HL-60 (cell line): Measurements from ENCODE around the gene CAMTA1.

ENCODE experiments used
- DNase-seq, 2 experiments: peaks; one replicate each; pipeline ENCODE4 v3.0.0-alpha.2; 2010 to 2020; ENCODE audit warnings: low read depth in 1 of 2, low spot score in 1 of 2
- H3K27ac ChIP-seq: fragments of 250-450 bp; sonication (Bioruptor Pico); replicated peaks from 2 replicates; pipeline ENCODE4 v1.5.1; 2020; ENCODE audit warnings: mild to moderate bottlenecking, moderate library complexity
- H3K27me3 ChIP-seq: fragments of 250-450 bp; sonication (Bioruptor Pico); 2 replicates; pipeline ENCODE4 v1.5.1; 2021; ENCODE audit warnings: mild to moderate bottlenecking, moderate library complexity; ENCODE audit not compliant: insufficient read depth, poor library complexity, severe bottlenecking
- H3K4me3 ChIP-seq: replicated peaks from 2 replicates; pipeline ENCODE4 v1.5.1; 2011; ENCODE audit warnings: mild to moderate bottlenecking, control low read depth, low read length; ENCODE audit not compliant: insufficient read depth
- GABPA ChIP-seq: IDR thresholded peaks from 2 replicates; pipeline ENCODE4 v1.6.1; 2012; ENCODE audit warnings: low read depth
- POLR2AphosphoS5 ChIP-seq: IDR thresholded peaks from 2 replicates; pipeline ENCODE4 v1.6.1; 2012; ENCODE audit warnings: low read depth
- SPI1 ChIP-seq: IDR thresholded peaks from 2 replicates; pipeline ENCODE4 v1.6.1; 2012; ENCODE audit warnings: low read depth, mild to moderate bottlenecking, borderline replicate concordance
- TF ChIP-seq, protein P1 (sequence below): IDR thresholded peaks from 2 replicates; pipeline ENCODE4 v1.6.1; 2012; ENCODE audit warnings: low read depth; ENCODE audit not compliant: insufficient replicate concordance
- TF ChIP-seq, protein P2 (sequence below): IDR thresholded peaks from one replicate; pipeline ENCODE4 v1.5.1; 2011; ENCODE audit warnings: low read length, control low read depth, inconsistent platforms; ENCODE audit not compliant: insufficient read depth

Gene CAMTA1

DNA sequence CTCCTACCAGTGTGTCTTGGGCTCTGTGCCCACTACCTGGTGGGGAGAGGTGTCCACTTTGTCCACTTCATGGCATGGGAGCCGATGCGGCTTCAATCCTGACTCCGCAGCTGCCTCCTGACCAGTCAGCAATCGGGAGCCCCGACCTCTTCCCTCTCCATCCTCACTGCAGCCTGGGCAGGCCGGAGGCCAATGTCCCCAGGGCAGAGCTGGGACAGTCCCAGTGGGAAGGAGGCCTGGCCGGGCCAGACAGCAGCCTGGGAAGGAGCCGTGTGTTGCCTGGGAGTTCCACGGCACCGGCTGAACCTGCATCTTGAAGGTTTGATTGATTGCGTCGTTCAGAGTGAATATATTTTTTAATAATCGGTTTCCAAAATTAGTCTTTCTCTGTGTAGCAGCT lies 654.9 kb downstream of the CAMTA1 start:
- Histone ChIP-seq H3K27ac (no peak overlapping the region), H3K4me3 (no peak overlapping the region), H3K27me3 (no peaks in the 10 kb centered on the region)
- no peak for DNase-seq
- TF ChIP-seq, protein P1, sequence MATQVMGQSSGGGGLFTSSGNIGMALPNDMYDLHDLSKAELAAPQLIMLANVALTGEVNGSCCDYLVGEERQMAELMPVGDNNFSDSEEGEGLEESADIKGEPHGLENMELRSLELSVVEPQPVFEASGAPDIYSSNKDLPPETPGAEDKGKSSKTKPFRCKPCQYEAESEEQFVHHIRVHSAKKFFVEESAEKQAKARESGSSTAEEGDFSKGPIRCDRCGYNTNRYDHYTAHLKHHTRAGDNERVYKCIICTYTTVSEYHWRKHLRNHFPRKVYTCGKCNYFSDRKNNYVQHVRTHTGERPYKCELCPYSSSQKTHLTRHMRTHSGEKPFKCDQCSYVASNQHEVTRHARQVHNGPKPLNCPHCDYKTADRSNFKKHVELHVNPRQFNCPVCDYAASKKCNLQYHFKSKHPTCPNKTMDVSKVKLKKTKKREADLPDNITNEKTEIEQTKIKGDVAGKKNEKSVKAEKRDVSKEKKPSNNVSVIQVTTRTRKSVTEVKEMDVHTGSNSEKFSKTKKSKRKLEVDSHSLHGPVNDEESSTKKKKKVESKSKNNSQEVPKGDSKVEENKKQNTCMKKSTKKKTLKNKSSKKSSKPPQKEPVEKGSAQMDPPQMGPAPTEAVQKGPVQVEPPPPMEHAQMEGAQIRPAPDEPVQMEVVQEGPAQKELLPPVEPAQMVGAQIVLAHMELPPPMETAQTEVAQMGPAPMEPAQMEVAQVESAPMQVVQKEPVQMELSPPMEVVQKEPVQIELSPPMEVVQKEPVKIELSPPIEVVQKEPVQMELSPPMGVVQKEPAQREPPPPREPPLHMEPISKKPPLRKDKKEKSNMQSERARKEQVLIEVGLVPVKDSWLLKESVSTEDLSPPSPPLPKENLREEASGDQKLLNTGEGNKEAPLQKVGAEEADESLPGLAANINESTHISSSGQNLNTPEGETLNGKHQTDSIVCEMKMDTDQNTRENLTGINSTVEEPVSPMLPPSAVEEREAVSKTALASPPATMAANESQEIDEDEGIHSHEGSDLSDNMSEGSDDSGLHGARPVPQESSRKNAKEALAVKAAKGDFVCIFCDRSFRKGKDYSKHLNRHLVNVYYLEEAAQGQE = no peak
- TF ChIP-seq SPI1 = no peak
- TF ChIP-seq, protein P2, sequence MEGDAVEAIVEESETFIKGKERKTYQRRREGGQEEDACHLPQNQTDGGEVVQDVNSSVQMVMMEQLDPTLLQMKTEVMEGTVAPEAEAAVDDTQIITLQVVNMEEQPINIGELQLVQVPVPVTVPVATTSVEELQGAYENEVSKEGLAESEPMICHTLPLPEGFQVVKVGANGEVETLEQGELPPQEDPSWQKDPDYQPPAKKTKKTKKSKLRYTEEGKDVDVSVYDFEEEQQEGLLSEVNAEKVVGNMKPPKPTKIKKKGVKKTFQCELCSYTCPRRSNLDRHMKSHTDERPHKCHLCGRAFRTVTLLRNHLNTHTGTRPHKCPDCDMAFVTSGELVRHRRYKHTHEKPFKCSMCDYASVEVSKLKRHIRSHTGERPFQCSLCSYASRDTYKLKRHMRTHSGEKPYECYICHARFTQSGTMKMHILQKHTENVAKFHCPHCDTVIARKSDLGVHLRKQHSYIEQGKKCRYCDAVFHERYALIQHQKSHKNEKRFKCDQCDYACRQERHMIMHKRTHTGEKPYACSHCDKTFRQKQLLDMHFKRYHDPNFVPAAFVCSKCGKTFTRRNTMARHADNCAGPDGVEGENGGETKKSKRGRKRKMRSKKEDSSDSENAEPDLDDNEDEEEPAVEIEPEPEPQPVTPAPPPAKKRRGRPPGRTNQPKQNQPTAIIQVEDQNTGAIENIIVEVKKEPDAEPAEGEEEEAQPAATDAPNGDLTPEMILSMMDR = no peak
- TF ChIP-seq POLR2AphosphoS5 = no peak
- no peak for TF ChIP-seq GABPA

DNA sequence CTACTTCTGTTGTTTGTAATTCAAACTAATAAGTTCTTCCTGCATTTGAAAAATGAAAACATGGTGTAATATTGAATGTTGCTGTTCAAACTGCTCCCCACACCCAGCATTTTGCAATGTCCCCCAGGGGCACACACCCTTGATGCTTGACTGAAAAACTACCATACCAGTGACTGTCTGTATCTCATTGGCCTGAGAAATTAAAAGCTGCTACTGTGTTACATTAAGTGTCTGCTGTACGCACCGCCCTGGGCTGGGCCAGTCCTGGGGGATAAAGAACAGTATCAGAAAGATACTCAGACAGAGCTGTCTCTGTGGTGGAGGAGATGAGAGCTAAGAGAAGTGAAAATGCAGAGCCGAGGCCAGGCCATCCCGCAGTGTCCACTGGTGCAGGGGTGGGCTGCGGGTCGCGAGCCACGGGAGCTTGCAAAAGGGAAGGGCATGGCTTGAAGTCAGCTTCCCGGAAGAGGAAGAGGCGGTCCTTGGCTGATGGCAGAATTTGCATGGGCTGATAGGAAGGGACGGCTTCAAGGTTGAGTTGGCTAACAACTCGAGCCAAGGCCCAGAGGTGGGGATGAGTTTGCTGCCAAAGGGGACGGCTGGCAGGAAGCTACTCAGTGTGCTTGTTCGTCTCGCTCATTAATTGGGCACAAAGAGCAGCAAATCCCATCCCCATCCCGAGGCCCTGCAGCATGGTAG lies 656.0 kb downstream of the CAMTA1 start:
- Histone ChIP-seq H3K4me3 (no peak overlapping the region), H3K27ac (no peak overlapping the region), H3K27me3 (no peaks in the 10 kb centered on the region)
- TF ChIP-seq, protein P2 = no peak
- TF ChIP-seq GABPA (no peak), POLR2AphosphoS5 (no peak), SPI1 (no peak)
- TF ChIP-seq, protein P1 = no peak
- DNase-seq = no peak

DNA sequence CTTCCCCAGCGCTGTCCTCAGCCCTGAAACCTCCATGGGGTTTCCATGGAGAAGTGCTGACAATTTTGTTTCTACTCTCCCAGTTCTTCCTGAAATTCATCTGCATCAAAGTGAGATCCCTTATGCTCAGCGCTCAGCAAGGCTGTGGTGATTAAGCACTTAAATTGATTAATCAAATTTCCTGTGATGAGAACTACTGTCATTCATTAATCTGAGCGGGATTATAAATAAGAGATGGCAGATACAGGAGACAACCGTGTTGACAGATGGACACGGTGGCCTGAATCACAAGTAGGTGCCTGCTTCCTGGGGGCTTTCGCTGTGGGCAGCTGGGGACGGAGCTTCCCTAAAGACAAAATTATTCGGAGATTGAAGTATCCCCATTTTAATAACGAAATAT lies 656.8 kb downstream of the CAMTA1 start:
- no peak overlapping the region for H3K27ac ChIP-seq
- no peaks in the 10 kb centered on the region for H3K27me3 ChIP-seq
- TF ChIP-seq, protein P2 = no peak
- TF ChIP-seq SPI1 (no peak), POLR2AphosphoS5 (no peak), GABPA (no peak)
- TF ChIP-seq, protein P1 = no peak
- H3K4me3 ChIP-seq = no peak overlapping the region
- no peak for DNase-seq
